Natural killer cell (primary cell): ENCODE data around the gene CCDC127. TPM values are rescaled to one million over a fixed set of nuclear protein-coding genes. Genes with fewer than 3 reads are reported as not detected.

Source experiments
- ATAC-seq, 3 donors: fragments of 150-1000 bp in 2 of 3; fragments of 200-7000 bp in 1 of 3; cut with Tn5 transposase; 1 replicate in 1 of 3; 2 replicates in 2 of 3; pipeline ENCODE4 v1.10.0; 2021; ENCODE audit warnings: mild to moderate bottlenecking in 2 of 3, moderate library complexity in 2 of 3
- DNase-seq, 2 donors: peaks; one replicate each; pipeline versions ENCODE4 v3.0.0 to v3.0.0-alpha.2; 2013 to 2021; ENCODE audit warnings: mixed read lengths in 1 of 2
- H3K27ac ChIP-seq: one replicate; pipeline ENCODE4 v1.5.1; 2013; ENCODE audit warnings: mild to moderate bottlenecking, low read length
- H3K27me3 ChIP-seq: one replicate; pipeline ENCODE4 v1.6.1; 2013; ENCODE audit warnings: low read length; ENCODE audit not compliant: control insufficient read depth, insufficient read depth
- H3K36me3 ChIP-seq: one replicate; pipeline ENCODE4 v1.6.1; 2013; ENCODE audit warnings: low read length; ENCODE audit not compliant: control insufficient read depth, insufficient read depth
- H3K4me1 ChIP-seq: one replicate; pipeline ENCODE4 v1.6.1; 2013; ENCODE audit warnings: low read length; ENCODE audit not compliant: control insufficient read depth, insufficient read depth
- H3K4me3 ChIP-seq: one replicate; pipeline ENCODE4 v1.5.1; 2013; ENCODE audit warnings: low read length
- H3K9me3 ChIP-seq: one replicate; pipeline ENCODE4 v1.6.1; 2013; ENCODE audit warnings: low read length; ENCODE audit not compliant: control insufficient read depth, insufficient read depth
- H3K27ac Mint-ChIP-seq, 2 donors: one replicate each; pipeline ENCODE4 v1.8.0; 2022; ENCODE audit warnings: mild to moderate bottlenecking in 2 of 2, mixed read lengths in 2 of 2, moderate library complexity in 1 of 2
- H3K27me3 Mint-ChIP-seq, 2 donors: one replicate each; pipeline ENCODE4 v1.8.0; 2022; ENCODE audit warnings: low read depth in 2 of 2, mixed read lengths in 2 of 2
- H3K36me3 Mint-ChIP-seq: one replicate; pipeline ENCODE4 v1.8.0; 2022; ENCODE audit warnings: mixed read lengths
- H3K4me1 Mint-ChIP-seq, 2 donors: one replicate each; pipeline ENCODE4 v1.8.0; 2022; ENCODE audit warnings: mixed read lengths in 2 of 2
- H3K4me3 Mint-ChIP-seq: one replicate; pipeline ENCODE4 v1.8.0; 2022; ENCODE audit warnings: mild to moderate bottlenecking, moderate library complexity, mixed read lengths
- H3K9me3 Mint-ChIP-seq, 2 donors: one replicate each; pipeline ENCODE4 v1.8.0; 2022; ENCODE audit warnings: mixed read lengths in 2 of 2
- WGBS: methylation state at CpG from one replicate; pipeline ENCODE4 v1.1.7; 2013; ENCODE audit warnings: missing lambda C conversion rate; ENCODE audit not compliant: insufficient coverage; 5-methylcytosine and 5-hydroxymethylcytosine counted together
- intact Hi-C: fragments of 100-400 bp; cut with micrococcal nuclease; formaldehyde crosslinking; loops from one replicate; pipeline ENCODE4 v1.14.2; 2022
- total RNA-seq, 4 donors: library from RNA; stranded (reverse); fragments of 120-200 nt in 1 of 4; gene quantifications; one replicate each; pipeline versions ENCODE4 v1.2.3 to v1.2.4, GENCODE V29; 2013 to 2022
- TF ChIP-seq, protein P1 (sequence below): fragments of 200-600 bp; IDR thresholded peaks from one replicate; pipeline ENCODE4 v1.8.0; 2022; ENCODE audit warnings: antibody characterized with exemption

The CCDC127 gene
- total RNA-seq, 3 donors from 2014 or later (not counting 1 experiment from before 2014, with no cell fraction given): 4.4 to 6.2 (median 5.4) TPM

- no peak for DNase-seq
- H3K36me3 Mint-ChIP-seq: no peaks in the 10 kb centered on the region
- Histone ChIP-seq H3K27me3 (no peaks in the 10 kb centered on the region), H3K4me1 (no peaks in the 10 kb centered on the region), H3K4me3 (no peak overlapping the region), H3K27ac (no peak overlapping the region), H3K9me3 (no peaks in the 10 kb centered on the region), H3K36me3 (no peaks in the 10 kb centered on the region)
- TF ChIP-seq, protein P1, sequence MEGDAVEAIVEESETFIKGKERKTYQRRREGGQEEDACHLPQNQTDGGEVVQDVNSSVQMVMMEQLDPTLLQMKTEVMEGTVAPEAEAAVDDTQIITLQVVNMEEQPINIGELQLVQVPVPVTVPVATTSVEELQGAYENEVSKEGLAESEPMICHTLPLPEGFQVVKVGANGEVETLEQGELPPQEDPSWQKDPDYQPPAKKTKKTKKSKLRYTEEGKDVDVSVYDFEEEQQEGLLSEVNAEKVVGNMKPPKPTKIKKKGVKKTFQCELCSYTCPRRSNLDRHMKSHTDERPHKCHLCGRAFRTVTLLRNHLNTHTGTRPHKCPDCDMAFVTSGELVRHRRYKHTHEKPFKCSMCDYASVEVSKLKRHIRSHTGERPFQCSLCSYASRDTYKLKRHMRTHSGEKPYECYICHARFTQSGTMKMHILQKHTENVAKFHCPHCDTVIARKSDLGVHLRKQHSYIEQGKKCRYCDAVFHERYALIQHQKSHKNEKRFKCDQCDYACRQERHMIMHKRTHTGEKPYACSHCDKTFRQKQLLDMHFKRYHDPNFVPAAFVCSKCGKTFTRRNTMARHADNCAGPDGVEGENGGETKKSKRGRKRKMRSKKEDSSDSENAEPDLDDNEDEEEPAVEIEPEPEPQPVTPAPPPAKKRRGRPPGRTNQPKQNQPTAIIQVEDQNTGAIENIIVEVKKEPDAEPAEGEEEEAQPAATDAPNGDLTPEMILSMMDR: no peak
- H3K9me3 Mint-ChIP-seq: no peaks in the 10 kb centered on the region
- no peak overlapping the region for H3K4me3 Mint-ChIP-seq
- H3K4me1 Mint-ChIP-seq: no peaks in the 10 kb centered on the region
- peaks cover 11 to 19% of the 10 kb centered on the region in 2 donors for H3K27me3 Mint-ChIP-seq
- intact Hi-C loops: no loop called here
- no peak for ATAC-seq
- 90% methylated on average over 12 of the region's 12 CpGs for WGBS
- H3K27ac Mint-ChIP-seq: no peak overlapping the region
Observed at GRCh38 chr5:157126-157715, 60.7 kb downstream of the CCDC127 start.

- intact Hi-C loops: no loop called here
- Mint-ChIP-seq H3K4me1 (no peaks in the 10 kb centered on the region), H3K9me3 (no peaks in the 10 kb centered on the region), H3K4me3 (no peak overlapping the region), H3K36me3 (no peaks in the 10 kb centered on the region), H3K27me3 (peaks cover 11 to 19% of the 10 kb centered on the region in 2 donors), H3K27ac (no peak overlapping the region)
- Histone ChIP-seq H3K27ac (no peak overlapping the region), H3K4me1 (no peaks in the 10 kb centered on the region), H3K36me3 (no peaks in the 10 kb centered on the region), H3K4me3 (no peak overlapping the region), H3K27me3 (no peaks in the 10 kb centered on the region), H3K9me3 (no peaks in the 10 kb centered on the region)
- ATAC-seq (no peak), DNase-seq (no peak)
- TF ChIP-seq, protein P1: no peak
- 89% methylated on average over 17 of the region's 17 CpGs for WGBS
Observed at GRCh38 chr5:156411-157072, 61.4 kb downstream of the CCDC127 start.

DNA sequence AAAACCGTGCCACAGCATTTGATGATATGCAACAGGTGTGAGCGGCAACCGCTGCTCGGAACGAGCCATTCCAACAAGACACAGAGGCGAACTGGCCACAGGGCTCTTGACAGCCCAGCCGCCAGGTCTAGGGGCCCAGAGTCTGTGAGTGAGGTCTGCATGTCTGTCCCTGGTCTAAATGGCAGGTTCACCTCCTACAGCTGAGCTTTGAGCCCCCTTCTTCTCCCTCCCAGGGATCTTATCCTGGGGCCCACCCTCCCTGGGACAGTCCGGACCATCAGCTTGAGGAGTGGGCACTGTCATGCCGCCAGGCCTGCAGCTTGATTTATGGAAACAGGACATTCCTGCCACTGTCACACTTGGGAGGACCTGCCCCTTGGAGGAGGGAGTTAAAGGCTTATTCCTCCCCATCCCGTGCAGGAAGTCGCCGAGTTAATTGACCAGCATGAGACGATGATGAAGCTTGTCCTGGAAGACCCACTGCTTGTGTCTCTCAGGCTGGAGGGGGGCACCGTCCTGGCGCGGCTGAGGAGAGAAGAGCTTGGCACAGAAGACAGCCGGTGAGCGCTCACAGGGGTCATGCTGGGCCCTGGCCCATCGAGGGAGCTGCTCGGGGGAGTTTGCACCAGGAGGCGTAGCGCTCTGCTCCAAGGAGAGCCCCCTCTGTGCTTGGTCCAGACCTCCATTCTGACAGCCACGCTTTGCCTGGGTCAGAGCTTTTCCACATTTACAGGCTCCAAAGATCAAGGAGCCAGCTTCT is 62.1 kb downstream of the CCDC127 start:
- DNase-seq: no peak
- H3K9me3 ChIP-seq: no peaks in the 10 kb centered on the region
- Mint-ChIP-seq H3K4me3 (no peak overlapping the region), H3K4me1 (no peaks in the 10 kb centered on the region), H3K27me3 (peaks cover 11 to 16% of the 10 kb centered on the region in 2 donors), H3K9me3 (no peaks in the 10 kb centered on the region), H3K27ac (no peak overlapping the region), H3K36me3 (no peaks in the 10 kb centered on the region)
- TF ChIP-seq, protein P1: no peak
- WGBS: 92% methylated on average over 23 of the region's 23 CpGs
- intact Hi-C loops: no loop called here
- H3K36me3 ChIP-seq: no peaks in the 10 kb centered on the region
- H3K27ac ChIP-seq: no peak overlapping the region
- no peaks in the 10 kb centered on the region for H3K27me3 ChIP-seq
- ATAC-seq: no peak
- H3K4me1 ChIP-seq: no peaks in the 10 kb centered on the region
- no peak overlapping the region for H3K4me3 ChIP-seq
